ENCODE data around the gene LRRC26. TPM values are rescaled to one million over a fixed set of nuclear protein-coding genes. Genes with fewer than 3 reads are reported as not detected.

The LRRC26 gene
- total RNA-seq, 2 donors from 2014 or later: not detected

DNA sequence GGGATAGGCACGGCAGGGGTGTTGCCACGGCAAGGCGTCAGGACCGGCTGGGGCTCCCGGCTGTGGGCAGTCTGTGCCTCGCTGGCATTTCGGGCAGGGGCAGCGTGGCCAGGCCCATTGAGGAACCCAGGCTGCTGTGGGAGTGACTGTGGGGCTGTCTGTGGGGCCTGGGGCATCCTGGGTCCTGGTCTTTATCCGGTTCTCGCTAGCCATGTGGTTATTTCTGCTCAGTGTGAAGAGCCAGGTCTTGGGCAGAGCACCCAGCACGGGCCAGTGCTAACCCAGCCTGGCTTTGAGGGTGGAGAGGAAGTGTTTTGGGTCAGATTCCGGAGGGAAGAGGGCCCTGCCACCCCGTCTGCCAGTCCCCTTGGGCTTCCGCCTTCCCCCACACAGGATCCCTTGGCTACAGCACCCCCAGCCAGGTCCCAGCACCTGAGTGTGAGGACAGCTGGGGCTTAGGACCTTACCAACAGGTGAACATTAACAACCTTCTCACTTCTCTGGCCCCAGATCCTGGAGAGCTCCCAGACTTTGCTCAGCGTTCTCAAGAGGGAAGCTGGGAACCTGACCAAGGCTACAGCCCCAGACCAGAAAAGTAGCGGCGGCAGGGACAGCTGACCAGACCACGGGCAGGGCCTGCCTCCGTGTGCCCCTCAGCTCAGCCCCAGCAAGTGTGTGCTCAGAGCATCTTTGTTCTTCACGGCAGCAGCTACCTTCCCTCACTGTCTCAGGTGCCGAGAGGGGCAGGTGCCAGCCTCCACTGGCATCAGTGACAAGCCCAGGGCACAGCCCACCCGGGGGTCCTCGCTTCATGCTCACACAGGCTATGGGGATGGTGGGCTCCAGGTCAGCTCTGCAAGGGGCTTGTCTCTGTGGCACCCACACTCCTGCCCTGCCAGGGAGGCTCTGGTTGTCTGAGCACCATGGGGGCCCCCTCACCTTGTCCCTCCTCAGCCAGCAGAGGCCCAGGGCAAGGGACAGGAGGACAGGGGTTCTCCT, 19.7 kb upstream of the LRRC26 start:
- DNase-seq (ENCODE audit: low spot score in 2 of 2): no peak
- H3K9me3 Mint-ChIP-seq: no peaks in the 10 kb centered on the region
- ATAC-seq: no peak
- H3K36me3 Mint-ChIP-seq: peaks cover 0 to 11% of the 10 kb centered on the region in 2 donors
- H3K27ac Mint-ChIP-seq: peak overlapping the region; percentile 90 to 94

DNA sequence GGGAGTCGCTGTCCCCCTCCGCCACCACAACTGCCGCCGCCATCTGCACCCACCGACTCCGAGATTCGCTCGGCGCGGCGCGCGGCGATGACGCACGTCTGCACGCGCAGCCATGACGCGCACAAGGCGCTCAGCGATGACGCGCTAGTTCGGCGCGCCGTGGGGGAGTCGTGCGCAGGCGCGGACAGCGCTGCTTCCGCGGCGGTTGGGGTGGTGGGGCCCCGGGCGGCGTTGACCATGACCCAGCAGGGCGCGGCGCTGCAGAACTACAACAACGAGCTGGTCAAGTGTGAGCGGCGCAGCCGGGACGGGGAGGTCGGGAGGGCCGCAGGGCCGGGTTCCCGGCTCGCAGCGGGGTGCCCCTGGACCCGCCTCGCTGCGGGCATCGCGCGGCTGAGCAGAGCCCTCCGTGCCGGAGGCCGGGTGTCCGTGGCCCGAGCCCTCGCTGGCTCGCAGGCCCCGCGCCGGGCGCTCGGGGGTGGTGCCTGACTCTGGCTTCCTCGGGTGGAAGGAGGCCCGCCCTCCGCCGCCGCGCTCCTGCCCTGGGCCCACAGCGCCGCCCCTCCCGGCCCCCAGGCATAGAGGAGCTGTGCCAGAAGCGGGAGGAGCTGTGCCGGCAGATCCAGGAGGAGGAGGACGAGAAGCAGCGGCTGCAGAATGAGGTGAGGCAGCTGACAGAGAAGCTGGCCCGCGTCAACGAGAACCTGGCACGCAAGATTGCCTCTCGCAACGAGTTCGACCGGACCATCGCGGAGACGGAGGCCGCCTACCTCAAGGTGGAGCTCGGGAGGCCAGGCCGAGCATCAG, 18.8 kb upstream of the LRRC26 start, which contains the start of the genes ANAPC2 and SSNA1:
ANAPC2 (minus strand) TSS at position 71 of the 807 bp plus-strand sequence; CDS start at position 43, 28 bp downstream.
SSNA1 (plus strand) TSS at position 187 of the 807 bp plus-strand sequence; CDS start at position 238, 51 bp downstream.
- ATAC-seq (peak; percentile 87 to 91), DNase-seq (ENCODE audit: low spot score in 2 of 2) (peak; percentile 97)
- Mint-ChIP-seq H3K9me3 (no peaks in the 10 kb centered on the region), H3K27ac (peak within 1 kb of the TSS; percentile 90 to 94), H3K36me3 (peaks cover 0 to 11% of the 10 kb centered on the region in 2 donors)

DNA sequence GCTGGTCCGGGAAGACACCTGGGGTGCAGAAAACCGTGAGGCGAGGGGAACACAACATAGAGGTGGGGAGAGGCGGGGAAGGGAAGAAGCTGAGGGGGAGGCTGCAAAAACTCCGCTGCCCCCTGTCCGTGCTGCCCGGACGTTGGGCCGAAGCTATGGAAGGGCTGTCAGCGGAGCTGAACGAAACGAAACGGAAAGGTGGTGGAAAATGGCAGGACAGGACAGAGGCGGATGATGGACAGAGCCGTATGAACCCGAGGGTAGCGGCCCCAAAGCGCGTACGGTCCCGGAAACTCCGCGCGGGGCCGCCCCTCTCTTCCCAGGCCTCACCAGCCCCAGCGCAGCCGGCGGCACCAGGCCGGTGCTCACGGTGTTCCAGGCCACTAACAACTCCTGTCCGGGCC, 18.2 kb upstream of the LRRC26 start:
- DNase-seq (ENCODE audit: low spot score in 2 of 2) (no peak), ATAC-seq (peak; percentile 20 to 23)
- Mint-ChIP-seq H3K27ac (peak overlapping the region; percentile 90 to 93), H3K36me3 (peaks cover 0 to 11% of the 10 kb centered on the region in 2 donors), H3K9me3 (no peaks in the 10 kb centered on the region)

GRCh38 chr9:137187386-137187785, 17.5 kb upstream of the LRRC26 start:
- no peak for ATAC-seq
- Mint-ChIP-seq H3K36me3 (peaks cover 0 to 11% of the 10 kb centered on the region in 2 donors), H3K27ac (peak overlapping the region; percentile 90 to 93)

GRCh38 chr9:137186385-137186784, 16.5 kb upstream of the LRRC26 start:
- DNase-seq (ENCODE audit: low spot score in 2 of 2): no peak
- peaks cover 0 to 16% of the 10 kb centered on the region in 2 donors for H3K36me3 Mint-ChIP-seq
- H3K27ac Mint-ChIP-seq: no peak overlapping the region
- no peaks in the 10 kb centered on the region for H3K9me3 Mint-ChIP-seq
- no peak for ATAC-seq

More at GRCh38 chr9:137187386-137187785, 17.5 kb upstream of the LRRC26 start:
- no peaks in the 10 kb centered on the region for H3K9me3 Mint-ChIP-seq
- DNase-seq (ENCODE audit: low spot score in 2 of 2): no peak

GRCh38 chr9:137185921-137186320, 16.1 kb upstream of the LRRC26 start:
- ATAC-seq (no peak), DNase-seq (ENCODE audit: low spot score in 2 of 2) (no peak)
- Mint-ChIP-seq H3K27ac (no peak overlapping the region), H3K36me3 (peaks cover 0 to 16% of the 10 kb centered on the region in 2 donors), H3K9me3 (no peaks in the 10 kb centered on the region)

- Mint-ChIP-seq H3K36me3 (peaks cover 0 to 16% of the 10 kb centered on the region in 2 donors), H3K27ac (no peak overlapping the region)
These were observed 15.2 kb upstream of the LRRC26 start for GRCh38 chr9:137184881-137185660.

GRCh38 chr9:137183980-137184595, 14.2 kb upstream of the LRRC26 start:
- ATAC-seq (no peak), DNase-seq (ENCODE audit: low spot score in 2 of 2) (no peak)
- Mint-ChIP-seq H3K36me3 (peaks cover 0 to 16% of the 10 kb centered on the region in 2 donors), H3K9me3 (no peaks in the 10 kb centered on the region), H3K27ac (no peak overlapping the region)

More at GRCh38 chr9:137184881-137185660, 15.2 kb upstream of the LRRC26 start:
- H3K9me3 Mint-ChIP-seq: no peaks in the 10 kb centered on the region
- no peak for DNase-seq (ENCODE audit: low spot score in 2 of 2)
- no peak for ATAC-seq

DNA sequence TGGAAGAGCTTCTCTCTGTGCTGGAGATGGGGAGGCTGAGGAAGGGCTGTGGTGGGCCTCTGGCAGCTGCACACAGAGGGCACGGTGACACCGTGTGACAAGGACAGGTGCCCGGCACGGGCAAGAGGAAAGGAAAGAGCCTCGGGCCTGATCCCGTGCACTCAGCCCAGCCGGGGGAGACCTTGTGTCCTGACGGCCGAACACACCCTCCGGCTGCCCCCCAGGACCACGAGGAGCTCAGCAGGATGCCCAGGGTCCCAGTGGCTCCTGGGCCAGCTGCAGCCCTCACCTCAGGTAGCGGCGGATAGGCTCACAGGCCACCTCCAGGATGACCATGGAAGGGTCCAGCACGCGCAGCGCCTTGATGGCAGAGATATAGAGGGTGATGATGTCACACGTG, 13.0 kb upstream of the LRRC26 start:
- H3K36me3 Mint-ChIP-seq: peaks cover 0 to 16% of the 10 kb centered on the region in 2 donors
- no peak overlapping the region for H3K27ac Mint-ChIP-seq
- no peaks in the 10 kb centered on the region for H3K9me3 Mint-ChIP-seq
- DNase-seq (ENCODE audit: low spot score in 2 of 2) (no peak), ATAC-seq (no peak)

GRCh38 chr9:137181680-137182079, 11.8 kb upstream of the LRRC26 start:
- DNase-seq (ENCODE audit: low spot score in 2 of 2) (no peak), ATAC-seq (no peak)
- Mint-ChIP-seq H3K27ac (no peak overlapping the region), H3K36me3 (peaks cover 0 to 5% of the 10 kb centered on the region in 2 donors), H3K9me3 (no peaks in the 10 kb centered on the region)

- Mint-ChIP-seq H3K27ac (no peak overlapping the region), H3K36me3 (peaks cover 0 to 5% of the 10 kb centered on the region in 2 donors), H3K9me3 (no peaks in the 10 kb centered on the region)
- DNase-seq (ENCODE audit: low spot score in 2 of 2) (no peak), ATAC-seq (no peak)
These were observed 10.6 kb upstream of the LRRC26 start for GRCh38 chr9:137180491-137180890.

- Mint-ChIP-seq H3K27ac (peak overlapping the region in 1 of 2 donors; percentile 35), H3K36me3 (peaks cover 0 to 5% of the 10 kb centered on the region in 2 donors), H3K9me3 (no peaks in the 10 kb centered on the region)
- ATAC-seq (no peak), DNase-seq (ENCODE audit: low spot score in 2 of 2) (no peak)
These were observed 9.9 kb upstream of the LRRC26 start for GRCh38 chr9:137179761-137180160.

GRCh38 chr9:137178939-137179630, 9.2 kb upstream of the LRRC26 start:
- Mint-ChIP-seq H3K36me3 (peaks cover 0 to 5% of the 10 kb centered on the region in 2 donors), H3K27ac (peak overlapping the region in 1 of 2 donors; percentile 35), H3K9me3 (no peaks in the 10 kb centered on the region)
- DNase-seq (ENCODE audit: low spot score in 2 of 2) (no peak), ATAC-seq (no peak)

GRCh38 chr9:137178201-137178938, 8.5 kb upstream of the LRRC26 start:
- Mint-ChIP-seq H3K27ac (peak overlapping the region in 1 of 2 donors; percentile 35), H3K9me3 (no peaks in the 10 kb centered on the region), H3K36me3 (peaks cover 0 to 5% of the 10 kb centered on the region in 2 donors)
- no peak for ATAC-seq
- DNase-seq (ENCODE audit: low spot score in 2 of 2): no peak
